Lower leg skin (tissue), 3 donors: ENCODE measurements around the gene S100A8.

Source experiments
- POLR2A ChIP-seq, 2 donors: fragments of 450-650 bp; IDR thresholded peaks; one replicate each; pipeline ENCODE4 v1.6.1; 2016 to 2017; ENCODE audit warnings: antibody characterized with exemption in 2 of 2, mild to moderate bottlenecking in 1 of 2, moderate library complexity in 1 of 2
- TF ChIP-seq, protein P1 (sequence below), 3 donors: fragments of 450-650 bp; IDR thresholded peaks; one replicate each; pipeline ENCODE4 v1.5.1; 2016; ENCODE audit warnings: antibody characterized with exemption in 3 of 3, mild to moderate bottlenecking in 3 of 3, moderate library complexity in 2 of 3

DNA sequence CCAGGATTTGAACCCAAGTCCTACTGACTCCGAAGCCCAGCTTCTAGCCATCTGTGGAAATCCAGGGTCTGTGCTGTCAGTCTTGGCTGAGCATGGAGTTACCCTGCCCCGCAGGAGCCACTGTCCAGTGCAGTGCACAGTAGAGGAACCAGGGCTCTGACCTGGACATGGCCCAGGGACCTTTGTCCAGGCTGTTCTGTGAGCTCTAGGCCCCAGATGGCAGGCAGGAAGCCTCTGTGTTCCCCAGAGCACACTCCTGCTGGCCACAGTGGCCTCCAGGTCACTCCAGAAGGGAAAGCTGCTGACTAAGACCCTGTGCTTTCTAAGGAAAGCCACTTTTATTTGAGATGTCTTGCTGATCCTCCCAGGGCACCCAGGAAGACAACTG is 39.3 kb upstream of the S100A8 start:
- TF ChIP-seq, protein P1, sequence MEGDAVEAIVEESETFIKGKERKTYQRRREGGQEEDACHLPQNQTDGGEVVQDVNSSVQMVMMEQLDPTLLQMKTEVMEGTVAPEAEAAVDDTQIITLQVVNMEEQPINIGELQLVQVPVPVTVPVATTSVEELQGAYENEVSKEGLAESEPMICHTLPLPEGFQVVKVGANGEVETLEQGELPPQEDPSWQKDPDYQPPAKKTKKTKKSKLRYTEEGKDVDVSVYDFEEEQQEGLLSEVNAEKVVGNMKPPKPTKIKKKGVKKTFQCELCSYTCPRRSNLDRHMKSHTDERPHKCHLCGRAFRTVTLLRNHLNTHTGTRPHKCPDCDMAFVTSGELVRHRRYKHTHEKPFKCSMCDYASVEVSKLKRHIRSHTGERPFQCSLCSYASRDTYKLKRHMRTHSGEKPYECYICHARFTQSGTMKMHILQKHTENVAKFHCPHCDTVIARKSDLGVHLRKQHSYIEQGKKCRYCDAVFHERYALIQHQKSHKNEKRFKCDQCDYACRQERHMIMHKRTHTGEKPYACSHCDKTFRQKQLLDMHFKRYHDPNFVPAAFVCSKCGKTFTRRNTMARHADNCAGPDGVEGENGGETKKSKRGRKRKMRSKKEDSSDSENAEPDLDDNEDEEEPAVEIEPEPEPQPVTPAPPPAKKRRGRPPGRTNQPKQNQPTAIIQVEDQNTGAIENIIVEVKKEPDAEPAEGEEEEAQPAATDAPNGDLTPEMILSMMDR (IDR thresholded peaks at IDR 0.05): no peak
- no peak for TF ChIP-seq POLR2A (IDR thresholded peaks at IDR 0.05)
